Fibroblast of villous mesenchyme (primary cell): Measurements from ENCODE around the gene FLOT2. TPM values are rescaled to one million over a fixed set of nuclear protein-coding genes. Genes with fewer than 3 reads are reported as not detected.
"Not testable (repeated sequence)": the region's sequence is repeated elsewhere in the genome, so short reads cannot be mapped to it uniquely, and the experiment has no call there.

Experiments
- DNase-seq: peaks from one replicate; pipeline ENCODE4 v3.0.0-alpha.2; 2010; ENCODE audit warnings: low read depth
- H3K4me3 ChIP-seq: 2 replicates; pipeline ENCODE4 v1.5.1; 2011; ENCODE audit warnings: low read depth, mild to moderate bottlenecking, low read length
- CTCF ChIP-seq: IDR thresholded peaks from 2 replicates; pipeline ENCODE4 v1.5.1; 2012; ENCODE audit warnings: low read depth, mild to moderate bottlenecking, low read length; ENCODE audit not compliant: insufficient read depth
- total RNA-seq: library from RNA; depleted of rRNA; stranded (reverse); fragments of >200 nt; gene quantifications from 2 replicates; pipeline ENCODE4 v1.2.3, GENCODE V29; 2012

FLOT2 gene
- total RNA-seq, 1 donor: 43.6 TPM

- H3K4me3 ChIP-seq: peak within 1 kb of the TSS; percentile 84
- TF ChIP-seq CTCF: no peak
- DNase-seq: peak; percentile 88
Observed at GRCh38 chr17:28854457-28855335, 42.8 kb downstream of the FLOT2 start, which contains the start of gene ERAL1. TSS of gene ERAL1 (plus strand) at chr17:28855016. CDS start at chr17:28855035, 19 bp downstream.

GRCh38 chr17:28853295-28853694, 44.2 kb downstream of the FLOT2 start:
- H3K4me3 ChIP-seq: no peak overlapping the region
- no peak for DNase-seq
- TF ChIP-seq CTCF: no peak

GRCh38 chr17:28849281-28849680, 48.3 kb downstream of the FLOT2 start:
- DNase-seq: peak; percentile 7

GRCh38 chr17:28848667-28849066, 48.9 kb downstream of the FLOT2 start:
- not testable (repeated sequence) for DNase-seq, H3K4me3 ChIP-seq
- peak; percentile 37 for TF ChIP-seq CTCF

More at GRCh38 chr17:28849281-28849680, 48.3 kb downstream of the FLOT2 start:
- H3K4me3 ChIP-seq: no peak overlapping the region
- TF ChIP-seq CTCF: peak; percentile 10

GRCh38 chr17:28846699-28847098, 50.8 kb downstream of the FLOT2 start:
- DNase-seq, H3K4me3 ChIP-seq: not testable (repeated sequence)

GRCh38 chr17:28846231-28846630, 51.3 kb downstream of the FLOT2 start:
- DNase-seq: no peak
- no peak overlapping the region for H3K4me3 ChIP-seq
- TF ChIP-seq CTCF: no peak

GRCh38 chr17:28843816-28844148, 53.8 kb downstream of the FLOT2 start:
- DNase-seq: no peak
- TF ChIP-seq CTCF: no peak
- no peak overlapping the region for H3K4me3 ChIP-seq
